K562 (cell line): ENCODE results near the gene MLIP. TPM values are rescaled to one million over a fixed set of nuclear protein-coding genes. Genes with fewer than 3 reads are reported as not detected.

Experiments used
- ATAC-seq: fragments of 200-7000 bp; cut with Tn5 transposase; 3 replicates; pipeline ENCODE4 v1.9.1; 2020; ENCODE audit warnings: moderate library complexity
- BruUV-seq: library from RNA; stranded (reverse); fragments of 400-500 nt; replicated peaks from 2 replicates; lab custom pipeline; 2021; lab: Mats Ljungman, UMichigan
- CTCF ChIA-PET: fragments of 300-600 bp; formaldehyde crosslinking; extraction: SDS; loops from one replicate; lab custom pipeline; 2021; ENCODE audit warnings: low intra/inter-chr PET ratio; lab: Yijun Ruan, JAX
- POLR2A ChIA-PET: fragments of 300-600, 350-650 bp; sonication (Branson Sonifier 250); formaldehyde crosslinking; extraction: SDS; loops from one replicate; lab custom pipeline; 2021; ENCODE audit warnings: antibody characterized with exemption, inconsistent platforms; lab: Yijun Ruan, JAX
- DNase-seq, 4 experiments: peaks; one replicate each; pipeline versions ENCODE4 v3.0.0 to v3.0.0-alpha.2; 2011 to 2018; ENCODE audit warnings: low spot score in 3 of 4, mixed read lengths in 3 of 4; ENCODE audit errors: extremely low read depth in 1 of 4
- FAIRE-seq: peaks from 2 replicates; lab custom pipeline; 2011; peaks lifted over from hg19 to GRCh38; lab: Jason Lieb, UNC
- H2AFZ ChIP-seq: 2 replicates; pipeline ENCODE4 v1.6.0; 2011; ENCODE audit warnings: low read depth, low read length, control low read depth, inconsistent platforms
- H3K27ac ChIP-seq: fragments of 200-600 bp; 3 replicates; pipeline ENCODE4 v1.8.0; 2011; ENCODE audit warnings: low read depth, mild to moderate bottlenecking, control low read depth, inconsistent platforms, low read length, moderate library complexity, mixed read lengths; ENCODE audit errors: extremely low read depth
- H3K27me3 ChIP-seq, 2 experiments: fragments of 300-600 bp in 1 of 2; 2 replicates in 1 of 2; 3 replicates in 1 of 2; pipeline versions ENCODE4 v1.6.0 to v1.8.0; 2011; ENCODE audit warnings: inconsistent platforms in 2 of 2, low read length in 2 of 2, mild to moderate bottlenecking in 1 of 2, mixed read lengths in 1 of 2, moderate library complexity in 1 of 2; ENCODE audit not compliant: control insufficient read depth in 2 of 2, insufficient read depth in 2 of 2
- H3K36me3 ChIP-seq: fragments of 300-600 bp; 3 replicates; pipeline ENCODE4 v1.8.0; 2011; ENCODE audit warnings: mild to moderate bottlenecking, low read length, inconsistent platforms; ENCODE audit not compliant: control insufficient read depth, insufficient read depth
- H3K4me1 ChIP-seq, 2 experiments: fragments of 200-600 bp in 1 of 2; replicated peaks in 1 of 2; 2 replicates in 1 of 2; 3 replicates in 1 of 2; pipeline versions ENCODE4 v1.5.1 to v1.8.0; 2011; ENCODE audit warnings: inconsistent platforms in 2 of 2, low read length in 2 of 2, mild to moderate bottlenecking in 1 of 2, mixed read lengths in 1 of 2, moderate library complexity in 1 of 2; ENCODE audit not compliant: control insufficient read depth in 2 of 2, insufficient read depth in 2 of 2
- H3K4me2 ChIP-seq: 2 replicates; pipeline ENCODE4 v1.6.1; 2011; ENCODE audit warnings: low read length, control low read depth, inconsistent platforms, mixed read lengths; ENCODE audit not compliant: insufficient read depth
- H3K4me3 ChIP-seq: fragments of 200-600 bp; sonication (generic), shearing (Covaris generic); 2 replicates; pipeline ENCODE4 v1.5.1; 2016; ENCODE audit warnings: control low read depth, inconsistent platforms
- H3K79me2 ChIP-seq: fragments of 200-600 bp; 3 replicates; pipeline ENCODE4 v1.8.0; 2011; ENCODE audit warnings: low read length, inconsistent platforms; ENCODE audit not compliant: control insufficient read depth, insufficient read depth
- H3K9ac ChIP-seq, 2 experiments: 2 replicates each; pipeline versions ENCODE4 v1.6.0 to v1.6.1; 2011; ENCODE audit warnings: low read depth in 2 of 2, low read length in 2 of 2, control low read depth in 1 of 2, inconsistent platforms in 1 of 2, mild to moderate bottlenecking in 1 of 2, mixed read lengths in 1 of 2; ENCODE audit not compliant: insufficient read depth in 1 of 2
- H3K9me1 ChIP-seq: one replicate; pipeline ENCODE4 v1.6.0; 2011; ENCODE audit warnings: inconsistent platforms, mild to moderate bottlenecking, low read length, moderate library complexity; ENCODE audit not compliant: control insufficient read depth, insufficient read depth
- H3K9me3 ChIP-seq: replicated peaks from 2 replicates; pipeline ENCODE4 v1.5.1; 2011; ENCODE audit warnings: low read depth, low read length, inconsistent platforms; ENCODE audit not compliant: control insufficient read depth, insufficient read depth
- H4K20me1 ChIP-seq: replicated peaks from 2 replicates; pipeline ENCODE4 v1.6.1; 2011; ENCODE audit warnings: low read length, inconsistent platforms, mixed read lengths; ENCODE audit not compliant: control insufficient read depth, insufficient read depth
- MYNN ChIP-seq, 2 experiments: sonication (generic); formaldehyde crosslinking in 1 of 2; IDR thresholded peaks; 2 replicates each; pipeline versions ENCODE4 v1.5.0 to v1.6.1; 2016 to 2020; ENCODE audit warnings: antibody characterized with exemption in 1 of 2, missing genetic modification reagents in 1 of 2
- RBM22 ChIP-seq: fragments of 200-400 bp; formaldehyde crosslinking; IDR thresholded peaks from 2 replicates; pipeline ENCODE4 v1.6.1; 2018; ENCODE audit warnings: low read length, low read depth; ENCODE audit not compliant: poor library complexity, severe bottlenecking
- SMARCB1 ChIP-seq: IDR thresholded peaks from 2 replicates; pipeline ENCODE4 v1.6.1; 2011; ENCODE audit warnings: improper control_type of control experiment, low read depth; ENCODE audit not compliant: insufficient read length
- TAF1 ChIP-seq: IDR thresholded peaks from 2 replicates; pipeline ENCODE4 v1.6.1; 2011; ENCODE audit warnings: mild to moderate bottlenecking, low read length, moderate library complexity; ENCODE audit not compliant: insufficient read depth, control insufficient read depth, severe bottlenecking; ENCODE audit errors: extremely low read depth
- TAL1 ChIP-seq: fragments of 450-650 bp; IDR thresholded peaks from 2 replicates; pipeline ENCODE4 v1.6.1; 2016; ENCODE audit warnings: mild to moderate bottlenecking
- ZNF280A ChIP-seq: fragments of 450-650 bp; IDR thresholded peaks from 2 replicates; pipeline ENCODE4 v1.6.1; 2018; ENCODE audit warnings: mild to moderate bottlenecking, low read depth; ENCODE audit not compliant: partially characterized antibody
- ZNF507 ChIP-seq: conservative IDR thresholded peaks from 2 replicates; pipeline ENCODE4 v1.6.1; 2017; ENCODE audit warnings: missing genetic modification characterization, missing compliant biosample characterization
- ZNF512 ChIP-seq: IDR thresholded peaks from 2 replicates; pipeline ENCODE4 v1.6.1; 2016; ENCODE audit warnings: missing genetic modification characterization, missing compliant biosample characterization
- WGBS: fragments of 100-300 bp; shearing (Covaris generic); methylation state at CpG from one replicate; pipeline ENCODE4 v1.1.6; 2016; ENCODE audit warnings: low coverage, mixed read lengths; ENCODE audit not compliant: insufficient coverage; ENCODE audit errors: missing lambda C conversion rate; 5-methylcytosine and 5-hydroxymethylcytosine counted together
- in situ Hi-C: fragments of 300-500 bp; cut with MboI; formaldehyde crosslinking; loops from 4 replicates; pipeline ENCODE4 v1.15.0; 2018; ENCODE audit warnings: inconsistent platforms, mixed read lengths
- intact Hi-C: fragments of 100-400 bp; cut with micrococcal nuclease; formaldehyde crosslinking; loops from 2 replicates; pipeline ENCODE4 v1.14.2; 2022
- polyA plus RNA-seq, 8 experiments: library from polyadenylated mRNA; depleted of rRNA in 4 of 8; stranded (reverse) in 5 of 8; unstranded in 3 of 8; fragments of >200 nt; fragmentation: Nextera tagmentation in 2 of 8; fragmentation: Illumina TruSeq in 1 of 8; extraction: Ambion mirVana in 2 of 8; extraction: Trizol in 1 of 8; gene quantifications; 2 replicates each; pipeline versions ENCODE4 v1.2.1 to v1.2.3, GENCODE V29; 2011 to 2014; ENCODE audit warnings: inconsistent platforms in 1 of 8, missing spikeins in 1 of 8
- total RNA-seq, 7 experiments: library from RNA; depleted of rRNA in 6 of 7; stranded (reverse); fragments of >200 nt in 6 of 7; fragmentation: Illumina TruSeq in 2 of 7; extraction: Trizol in 2 of 7; gene quantifications; 2 replicates each; pipeline versions ENCODE4 v1.2.1 to v1.2.3, GENCODE V29; 2011 to 2021; ENCODE audit warnings: low replicate concordance in 1 of 7
- TF ChIP-seq, protein P1 (sequence below): fragments of 250-450 bp; sonication (Bioruptor Pico); IDR thresholded peaks from 2 replicates; pipeline ENCODE4 v1.5.0; 2021; ENCODE audit warnings: mild to moderate bottlenecking, borderline replicate concordance

Gene MLIP
- total and polyA plus RNA-seq, 9 of the 15 experiments (the other 6 are each of a cell fraction or from before 2014, with no cell fraction given), result not detected

DNA sequence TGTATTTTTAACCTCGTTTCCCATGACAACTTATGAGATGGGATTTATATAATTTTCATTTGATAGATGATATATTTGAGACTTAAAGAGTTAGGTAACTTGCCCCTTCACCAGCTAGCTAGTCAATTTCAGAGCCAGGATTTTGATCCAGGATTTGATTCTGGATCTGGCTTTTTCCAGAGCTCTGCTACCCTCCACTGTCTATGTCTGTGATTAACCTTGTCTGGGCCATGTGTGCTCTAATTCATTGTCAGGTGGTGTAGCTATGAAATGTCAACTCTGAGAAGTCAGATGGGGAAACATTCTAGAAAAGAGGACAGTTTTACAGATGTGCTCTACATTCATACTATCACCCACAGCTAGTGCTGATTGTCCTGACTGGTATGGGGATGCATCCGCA, 42.5 kb upstream of the MLIP start:
- no peak for ATAC-seq
- Histone ChIP-seq H3K27ac (no peak overlapping the region), H3K27me3 (no peaks in the 10 kb centered on the region), H3K9me3 (no peaks in the 10 kb centered on the region), H3K4me2 (no peak overlapping the region), H3K79me2 (no peaks in the 10 kb centered on the region), H3K4me1 (no peaks in the 10 kb centered on the region), H3K36me3 (no peaks in the 10 kb centered on the region), H3K9me1 (no peaks in the 10 kb centered on the region), H2AFZ (no peak overlapping the region), H3K4me3 (no peak overlapping the region), H3K9ac (no peak overlapping the region), H4K20me1 (no peaks in the 10 kb centered on the region)
- intact Hi-C loops, result no loop called here
- no TSS peak for BruUV-seq
- WGBS, result 0% methylated on average over 2 of the region's 2 CpGs
- ChIA-PET POLR2A (no interaction called here), CTCF (no interaction called here)
- DNase-seq, result no peak
- no peak for FAIRE-seq
- in situ Hi-C loops, result no loop called here
- TF ChIP-seq SMARCB1 (no peak), ZNF280A (no peak), ZNF512 (tag) (no peak), RBM22 (no peak), TAL1 (no peak), MYNN (IDR thresholded peaks at IDR 0.05) (no peak), MYNN (CRISPR knock-in tag; IDR thresholded peaks at IDR 0.05) (no peak), ZNF507 (tag) (no peak), TAF1 (no peak)
- TF ChIP-seq, protein P1, sequence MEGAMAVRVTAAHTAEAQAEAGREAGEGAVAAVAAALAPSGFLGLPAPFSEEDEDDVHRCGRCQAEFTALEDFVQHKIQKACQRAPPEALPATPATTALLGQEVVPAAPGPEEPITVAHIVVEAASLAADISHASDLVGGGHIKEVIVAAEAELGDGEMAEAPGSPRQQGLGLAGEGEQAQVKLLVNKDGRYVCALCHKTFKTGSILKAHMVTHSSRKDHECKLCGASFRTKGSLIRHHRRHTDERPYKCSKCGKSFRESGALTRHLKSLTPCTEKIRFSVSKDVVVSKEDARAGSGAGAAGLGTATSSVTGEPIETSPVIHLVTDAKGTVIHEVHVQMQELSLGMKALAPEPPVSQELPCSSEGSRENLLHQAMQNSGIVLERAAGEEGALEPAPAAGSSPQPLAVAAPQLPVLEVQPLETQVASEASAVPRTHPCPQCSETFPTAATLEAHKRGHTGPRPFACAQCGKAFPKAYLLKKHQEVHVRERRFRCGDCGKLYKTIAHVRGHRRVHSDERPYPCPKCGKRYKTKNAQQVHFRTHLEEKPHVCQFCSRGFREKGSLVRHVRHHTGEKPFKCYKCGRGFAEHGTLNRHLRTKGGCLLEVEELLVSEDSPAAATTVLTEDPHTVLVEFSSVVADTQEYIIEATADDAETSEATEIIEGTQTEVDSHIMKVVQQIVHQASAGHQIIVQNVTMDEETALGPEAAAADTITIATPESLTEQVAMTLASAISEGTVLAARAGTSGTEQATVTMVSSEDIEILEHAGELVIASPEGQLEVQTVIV, result no peak
